Mucosa of descending colon (tissue), 3 donors: ENCODE results near the gene RCC1. TPM values are rescaled to one million over a fixed set of nuclear protein-coding genes. Genes with fewer than 3 reads are reported as not detected.

Experiments used
- ATAC-seq: fragments of 200-7000 bp; cut with Tn5 transposase; one replicate; pipeline ENCODE4 v1.9.1; 2020; ENCODE audit warnings: mild to moderate bottlenecking, moderate library complexity
- DNase-seq, 3 donors: peaks; one replicate each; pipeline ENCODE4 v3.0.0-alpha.2; 2020
- H3K36me3 ChIP-seq: fragments of 200-600 bp; one replicate; pipeline ENCODE4 v1.8.0; 2021; ENCODE audit warnings: low read depth, mild to moderate bottlenecking
- H3K4me1 ChIP-seq: fragments of 200-600 bp; one replicate; pipeline ENCODE4 v1.8.0; 2021; ENCODE audit warnings: low read depth, mild to moderate bottlenecking
- H3K4me3 ChIP-seq: fragments of 200-600 bp; one replicate; pipeline ENCODE4 v1.8.0; 2021; ENCODE audit warnings: mild to moderate bottlenecking
- H3K9me3 ChIP-seq: fragments of 200-600 bp; one replicate; pipeline ENCODE4 v1.8.0; 2021; ENCODE audit warnings: mild to moderate bottlenecking
- CTCF ChIP-seq: fragments of 200-600 bp; IDR thresholded peaks from one replicate; pipeline ENCODE4 v1.8.0; 2022; ENCODE audit warnings: antibody characterized with exemption, mild to moderate bottlenecking
- intact Hi-C, 2 donors: fragments of 100-400 bp; cut with DNase I in 1 of 2; cut with micrococcal nuclease in 1 of 2; formaldehyde crosslinking; loops; one replicate each; pipeline versions ENCODE4 v1.11.0 to v1.11.1; 2022; cut with DNase I, micrococcal nuclease
- total RNA-seq, 3 donors: library from RNA; stranded (reverse); fragmentation: NEBNext Ultra II Directional in 2 of 3; extraction: Animal tissue kit (Norgen Biotek cat#: 25700) in 2 of 3; gene quantifications; one replicate each; pipeline versions ENCODE4 v1.2.1 to v1.2.4, GENCODE V29; 2021 to 2023
- donor health status: DM: no; HTN: no; CAD: no; lungs with moderate emphysema.
- donor health status: DM: no; HTN: no; CAD: no.
- donor health status: DM: no; HTN: yes; CAD: no.

Gene RCC1
- total RNA-seq, 3 donors from 2014 or later: 23.0 to 34.3 (median 25.3) TPM

- intact Hi-C loops: loop anchor here in 1 of 2 donors (10.0 kb wide), 2 partner anchors 78 to 348 kb away; no protein-coding TSS in a partner anchor
- no peak for ATAC-seq
- no peak for TF ChIP-seq CTCF
Measured at GRCh38 chr1:28526886-28527285, 21.0 kb downstream of the RCC1 start.

GRCh38 chr1:28530456-28530855 is 24.6 kb downstream of the RCC1 start:
- Histone ChIP-seq H3K9me3 (no peaks in the 10 kb centered on the region), H3K4me1 (no peaks in the 10 kb centered on the region), H3K4me3 (no peak overlapping the region), H3K36me3 (no peaks in the 10 kb centered on the region)
- no peak for DNase-seq
- intact Hi-C loops: no loop called here
- no peak for ATAC-seq
- TF ChIP-seq CTCF: no peak

More at GRCh38 chr1:28526886-28527285, 21.0 kb downstream of the RCC1 start:
- no peaks in the 10 kb centered on the region for H3K9me3 ChIP-seq
- no peaks in the 10 kb centered on the region for H3K4me1 ChIP-seq
- DNase-seq: no peak
- no peaks in the 10 kb centered on the region for H3K36me3 ChIP-seq
- no peak overlapping the region for H3K4me3 ChIP-seq

GRCh38 chr1:28534671-28535070 is 28.8 kb downstream of the RCC1 start:
- H3K4me1 ChIP-seq: no peaks in the 10 kb centered on the region
- no peak for DNase-seq
- TF ChIP-seq CTCF: no peak
- no peak for ATAC-seq
- H3K9me3 ChIP-seq: no peaks in the 10 kb centered on the region
- intact Hi-C loops: no loop called here
- H3K4me3 ChIP-seq: no peak overlapping the region
- H3K36me3 ChIP-seq: no peaks in the 10 kb centered on the region

- H3K9me3 ChIP-seq: no peaks in the 10 kb centered on the region
- intact Hi-C loops: no loop called here
- H3K4me1 ChIP-seq: no peaks in the 10 kb centered on the region
- DNase-seq (no peak), ATAC-seq (no peak)
- no peak overlapping the region for H3K4me3 ChIP-seq
- H3K36me3 ChIP-seq: no peaks in the 10 kb centered on the region
- TF ChIP-seq CTCF: no peak
Measured at GRCh38 chr1:28535180-28535579, 29.3 kb downstream of the RCC1 start.

GRCh38 chr1:28537457-28538199 is 31.8 kb downstream of the RCC1 start:
- peak in 1 of 3 donors; percentile 47 for DNase-seq
- no peaks in the 10 kb centered on the region for H3K9me3 ChIP-seq
- H3K4me3 ChIP-seq: no peak overlapping the region
- intact Hi-C loops: no loop called here
- no peaks in the 10 kb centered on the region for H3K4me1 ChIP-seq
- H3K36me3 ChIP-seq: no peaks in the 10 kb centered on the region
- ATAC-seq: peak; percentile 76
- no peak for TF ChIP-seq CTCF
